ENCODE measurements around the gene CDK14.

CDK14 gene

GRCh38 chr7:90972906-90973550, 376.9 kb downstream of the CDK14 start:
- H3K36me3 ChIP-seq: no peaks in the 10 kb centered on the region
- no peaks in the 10 kb centered on the region for H3K4me1 ChIP-seq (ENCODE audit: control insufficient read depth in 1 of 2, insufficient read depth in 1 of 2, low read depth in 1 of 2, low read length in 1 of 2)
- H3K27ac ChIP-seq: no peak overlapping the region
- H3K4me3 ChIP-seq (ENCODE audit: low read depth in 1 of 2, low read length in 1 of 2): no peak overlapping the region
- TF ChIP-seq CTCF (IDR thresholded peaks at IDR 0.05): no peak
- peaks cover 4% of the 10 kb centered on the region for H3K9me3 ChIP-seq
- H3K27me3 ChIP-seq: no peaks in the 10 kb centered on the region

GRCh38 chr7:90977056-90977455, 380.9 kb downstream of the CDK14 start:
- H3K4me3 ChIP-seq (ENCODE audit: low read depth in 1 of 2, low read length in 1 of 2): no peak overlapping the region
- H3K27ac ChIP-seq: no peak overlapping the region
- H3K36me3 ChIP-seq: no peaks in the 10 kb centered on the region
- H3K4me1 ChIP-seq (ENCODE audit: control insufficient read depth in 1 of 2, insufficient read depth in 1 of 2, low read depth in 1 of 2, low read length in 1 of 2): no peaks in the 10 kb centered on the region
- no peaks in the 10 kb centered on the region for H3K27me3 ChIP-seq
- H3K9me3 ChIP-seq: peaks cover 4% of the 10 kb centered on the region
- no peak for TF ChIP-seq CTCF (IDR thresholded peaks at IDR 0.05)

- Histone ChIP-seq H3K9me3 (no peaks in the 10 kb centered on the region), H3K36me3 (peaks cover 12% of the 10 kb centered on the region), H3K27me3 (no peaks in the 10 kb centered on the region), H3K4me3 (ENCODE audit: low read depth in 1 of 2, low read length in 1 of 2) (no peak overlapping the region), H3K4me1 (ENCODE audit: control insufficient read depth in 1 of 2, insufficient read depth in 1 of 2, low read depth in 1 of 2, low read length in 1 of 2) (no peaks in the 10 kb centered on the region), H3K27ac (no peak overlapping the region)
- no peak for TF ChIP-seq CTCF (IDR thresholded peaks at IDR 0.05)
Observed at GRCh38 chr7:90980545-90980944, 384.4 kb downstream of the CDK14 start.

- no peaks in the 10 kb centered on the region for H3K4me1 ChIP-seq (ENCODE audit: control insufficient read depth in 1 of 2, insufficient read depth in 1 of 2, low read depth in 1 of 2, low read length in 1 of 2)
- peaks cover 12% of the 10 kb centered on the region for H3K36me3 ChIP-seq
- TF ChIP-seq CTCF (IDR thresholded peaks at IDR 0.05): no peak
- no peaks in the 10 kb centered on the region for H3K27me3 ChIP-seq
- H3K27ac ChIP-seq: no peak overlapping the region
- H3K9me3 ChIP-seq: no peaks in the 10 kb centered on the region
- H3K4me3 ChIP-seq (ENCODE audit: low read depth in 1 of 2, low read length in 1 of 2): no peak overlapping the region
Observed at GRCh38 chr7:90982228-90982627, 386.1 kb downstream of the CDK14 start.

GRCh38 chr7:90984692-90985091, 388.6 kb downstream of the CDK14 start:
- H3K36me3 ChIP-seq: peaks cover 12% of the 10 kb centered on the region
- H3K4me1 ChIP-seq (ENCODE audit: control insufficient read depth in 1 of 2, insufficient read depth in 1 of 2, low read depth in 1 of 2, low read length in 1 of 2): no peaks in the 10 kb centered on the region
- TF ChIP-seq CTCF (IDR thresholded peaks at IDR 0.05): no peak
- H3K27me3 ChIP-seq: no peaks in the 10 kb centered on the region
- no peak overlapping the region for H3K4me3 ChIP-seq (ENCODE audit: low read depth in 1 of 2, low read length in 1 of 2)
- no peaks in the 10 kb centered on the region for H3K9me3 ChIP-seq
- H3K27ac ChIP-seq: no peak overlapping the region

All from neutrophil (primary cell).